ENCODE measurements around the gene ABR.

The ABR gene

DNA sequence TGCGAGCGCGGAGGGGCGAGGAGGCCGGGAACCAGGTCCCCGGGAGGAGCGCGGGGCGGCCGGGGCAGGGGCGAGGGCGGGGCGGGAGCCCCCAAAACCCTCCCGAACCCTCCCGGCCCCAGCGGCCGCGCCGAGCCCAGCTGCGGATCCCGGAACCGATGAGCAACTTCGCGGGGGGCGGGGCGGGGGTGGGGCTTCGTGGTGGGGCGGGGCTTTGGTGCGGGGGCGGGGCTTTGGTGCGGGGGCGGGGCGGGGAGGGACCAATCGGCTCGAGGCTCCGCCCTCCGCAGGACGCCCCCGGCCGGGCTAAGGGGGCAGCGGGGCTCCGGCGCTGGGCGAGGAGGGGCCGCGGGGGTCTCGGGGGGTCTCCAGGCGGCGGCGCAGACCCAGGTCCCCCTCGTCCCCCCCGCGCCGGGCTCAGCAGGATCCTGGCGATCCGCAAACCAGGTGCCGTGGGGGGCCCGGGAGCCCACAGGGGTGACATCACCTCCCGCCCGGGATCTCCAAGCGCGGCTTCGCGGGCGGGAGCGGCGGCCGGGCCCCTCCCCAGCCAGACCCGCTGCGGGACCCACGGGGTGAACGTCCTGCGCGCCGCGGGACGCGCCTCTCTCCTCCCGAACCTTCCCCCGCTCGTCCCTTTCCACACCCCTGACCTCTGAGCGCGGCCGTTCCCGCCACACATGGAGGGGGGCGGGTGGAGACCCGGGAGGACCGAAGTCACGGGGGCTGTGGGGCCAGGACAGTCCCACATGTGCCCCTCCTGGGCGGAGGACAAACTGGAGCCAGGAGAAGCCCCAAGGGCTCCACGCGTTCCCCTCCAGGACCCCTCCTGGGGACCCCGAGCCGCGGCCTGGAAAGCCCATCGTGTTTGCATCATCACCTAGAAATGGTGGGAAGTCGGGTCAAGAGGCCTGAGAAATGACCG lies at the start of gene ABR:
ABR (minus strand) TSS at position 164 of the 925 bp plus-strand sequence. CDS start 254 bp downstream, outside the sequence.
- no peak for DNase-seq

DNA sequence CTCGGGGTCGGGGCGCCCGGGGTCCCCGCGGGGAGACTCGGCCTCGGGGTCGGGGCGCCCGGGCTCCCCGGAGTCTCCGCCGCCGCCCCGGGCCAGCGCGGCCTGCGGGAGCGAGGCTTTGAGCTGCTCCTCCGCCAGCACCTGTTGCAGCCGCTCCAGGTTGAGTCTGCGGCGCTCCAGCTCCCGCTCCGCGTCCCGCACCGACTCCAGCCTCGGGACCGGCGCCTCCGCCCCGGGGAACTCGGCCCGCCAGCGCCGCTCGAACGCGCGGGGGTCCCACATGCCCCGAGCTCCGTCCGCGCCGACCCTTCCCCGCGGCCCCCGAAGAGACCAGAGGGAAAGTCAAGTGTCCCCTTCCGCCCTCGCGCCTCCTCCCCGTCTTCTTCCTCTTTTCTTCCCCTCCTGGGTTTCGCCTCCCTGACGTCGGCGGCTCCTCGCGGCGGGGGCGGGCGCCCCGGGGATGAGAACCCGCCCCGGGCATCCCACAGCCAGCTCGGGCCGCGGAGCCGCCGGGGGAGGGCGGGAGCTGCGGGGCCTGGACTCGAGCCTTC lies 49.6 kb upstream of the ABR start:
- DNase-seq, result no peak

DNA sequence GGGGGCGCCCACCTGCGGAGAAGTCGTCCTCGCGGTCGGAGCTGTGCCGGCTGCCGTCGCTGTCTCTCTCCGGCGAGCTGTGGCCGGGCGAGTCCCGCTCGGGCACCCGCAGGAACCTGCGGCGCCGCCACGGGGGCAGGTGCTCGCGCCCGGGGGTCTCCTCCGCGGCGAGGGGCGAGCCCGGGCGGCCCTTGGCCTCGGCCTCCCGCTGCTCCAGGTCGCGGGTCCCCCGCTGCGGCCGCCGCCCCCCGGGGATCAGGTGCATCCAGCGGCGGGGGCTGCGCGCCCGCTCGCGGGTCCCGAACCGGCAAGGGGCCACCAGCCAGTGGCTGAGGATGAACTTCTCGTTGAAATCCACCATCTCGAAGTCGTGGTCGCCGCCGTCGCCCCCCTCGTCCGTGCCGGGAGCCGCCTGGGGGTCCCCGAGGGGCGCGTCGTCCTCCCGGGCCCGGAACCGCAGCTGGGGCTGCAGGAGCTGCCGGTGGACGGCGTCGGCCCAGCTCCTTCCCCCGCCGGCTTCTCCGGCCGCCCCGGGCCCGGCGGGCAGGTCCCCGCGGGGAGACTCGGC lies 49.1 kb upstream of the ABR start:
- DNase-seq, result no peak

DNA sequence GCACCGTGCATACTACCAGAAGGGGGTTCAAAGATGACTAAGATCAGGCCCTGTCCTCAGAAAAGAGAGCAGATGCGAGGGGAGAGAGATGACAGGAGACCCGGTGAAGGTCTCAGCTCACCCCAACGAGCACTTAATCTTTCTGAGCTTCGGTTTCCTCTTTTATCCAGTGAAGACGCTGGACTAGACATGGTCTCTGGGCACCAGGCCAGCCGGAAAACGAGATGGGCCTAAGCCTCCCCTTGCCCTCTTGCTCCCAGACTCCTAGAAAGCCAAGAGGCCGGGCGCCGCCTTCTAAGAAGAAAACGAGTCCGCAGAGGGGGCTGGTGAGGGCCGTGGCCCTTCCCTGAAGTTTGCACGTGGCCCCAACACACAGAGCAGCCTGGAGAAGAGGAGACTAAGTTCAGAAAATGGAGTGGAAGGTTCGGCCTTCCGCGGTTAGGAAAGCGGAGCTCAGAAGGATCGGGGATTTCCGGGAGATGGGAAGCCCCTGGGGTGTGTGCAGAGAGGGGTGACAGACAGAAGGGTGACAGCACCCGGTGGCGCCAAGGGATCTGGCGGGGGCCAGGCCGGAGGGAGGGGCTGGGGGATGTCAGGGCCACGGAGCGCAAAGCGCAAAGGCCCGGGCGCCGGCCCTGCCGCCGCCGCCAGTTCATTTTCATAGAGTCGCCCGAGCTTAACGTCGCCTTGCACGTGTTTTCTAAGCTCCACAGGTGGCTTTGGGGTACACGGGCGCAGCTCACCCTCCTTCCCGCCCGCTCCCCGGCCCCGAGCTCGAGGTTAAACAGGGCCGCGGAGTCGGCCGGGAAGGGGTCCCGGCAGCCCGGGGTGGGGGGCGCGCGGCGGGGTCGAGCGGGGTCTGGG lies 48.4 kb upstream of the ABR start:
- no peak for DNase-seq

DNA sequence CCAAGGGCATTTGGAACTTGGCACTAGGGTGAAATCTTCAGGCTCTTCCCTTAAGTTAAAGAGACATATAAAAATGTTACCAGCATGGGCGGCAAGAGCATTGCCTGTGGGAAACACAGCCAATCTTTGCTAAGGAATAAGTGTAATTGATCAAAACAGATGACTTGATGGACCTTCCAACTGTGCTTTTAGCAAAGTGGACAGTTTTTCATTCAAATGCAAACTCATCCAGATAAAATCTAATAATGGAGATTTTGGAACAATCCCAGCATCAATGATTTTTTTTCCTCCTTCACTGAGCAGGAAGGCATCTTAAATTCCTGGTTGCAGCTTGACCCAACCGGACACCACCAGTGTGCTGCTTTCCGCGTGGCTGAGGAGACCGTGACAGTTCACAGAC lies 47.6 kb upstream of the ABR start:
- DNase-seq, result no peak

DNA sequence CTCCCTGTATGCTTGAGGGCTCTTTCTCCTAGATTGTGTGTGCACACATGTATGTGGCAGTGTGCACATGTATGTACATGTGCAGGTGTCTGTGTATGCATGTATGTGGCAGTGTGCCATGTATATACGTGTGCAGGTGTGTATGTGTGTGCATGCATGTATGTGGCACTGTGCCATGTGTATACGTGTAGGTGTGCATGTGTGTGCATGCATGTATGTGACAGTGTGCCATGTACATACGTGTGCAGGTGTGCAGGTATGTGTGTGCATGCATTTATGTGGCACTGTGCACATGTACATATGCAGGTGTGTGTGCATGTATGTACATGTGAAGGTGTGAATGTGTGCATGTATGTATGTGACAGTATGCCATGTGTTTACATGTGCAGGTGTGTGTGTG lies 46.5 kb upstream of the ABR start:
- DNase-seq, result no peak

DNA sequence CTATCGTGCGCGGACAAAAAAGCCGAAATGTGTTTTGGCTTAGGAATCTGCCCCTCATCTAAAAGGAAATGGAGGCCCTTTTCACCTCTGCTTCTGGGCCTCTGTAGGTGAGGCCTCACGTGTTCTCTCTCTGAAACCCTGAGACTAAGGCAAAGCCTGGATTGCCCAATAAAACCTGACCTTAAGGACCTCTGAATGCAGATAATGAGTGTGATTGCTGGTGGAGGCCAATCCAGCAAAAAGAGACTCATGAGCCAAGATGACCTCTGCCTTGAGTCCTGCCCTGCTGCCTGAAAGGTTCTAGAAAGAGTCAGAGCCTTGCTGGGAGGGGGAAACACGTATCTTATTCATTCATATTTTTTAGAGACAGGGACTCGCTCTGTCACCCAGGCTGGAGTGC lies 44.5 kb upstream of the ABR start:
- no peak for DNase-seq

DNA sequence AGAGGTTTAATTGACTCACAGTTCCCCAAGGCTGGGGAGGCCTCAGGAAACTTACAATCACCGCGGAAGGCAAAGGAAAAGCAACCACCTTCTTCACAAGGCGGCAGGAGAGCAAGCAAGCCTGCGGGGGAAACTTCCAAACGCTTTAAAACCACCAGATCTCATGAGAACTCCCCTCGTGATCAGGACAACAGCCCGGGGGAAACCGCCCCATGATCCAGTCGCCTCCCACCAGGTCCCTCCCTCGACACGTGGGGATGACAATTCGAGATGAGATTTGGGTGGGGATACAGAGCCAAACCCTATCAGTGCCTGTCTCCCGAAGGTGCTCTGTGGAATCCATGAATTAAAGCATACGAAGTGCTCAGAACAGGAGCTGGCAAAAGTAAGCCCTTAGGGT lies 43.9 kb upstream of the ABR start:
- DNase-seq, result no peak

DNA sequence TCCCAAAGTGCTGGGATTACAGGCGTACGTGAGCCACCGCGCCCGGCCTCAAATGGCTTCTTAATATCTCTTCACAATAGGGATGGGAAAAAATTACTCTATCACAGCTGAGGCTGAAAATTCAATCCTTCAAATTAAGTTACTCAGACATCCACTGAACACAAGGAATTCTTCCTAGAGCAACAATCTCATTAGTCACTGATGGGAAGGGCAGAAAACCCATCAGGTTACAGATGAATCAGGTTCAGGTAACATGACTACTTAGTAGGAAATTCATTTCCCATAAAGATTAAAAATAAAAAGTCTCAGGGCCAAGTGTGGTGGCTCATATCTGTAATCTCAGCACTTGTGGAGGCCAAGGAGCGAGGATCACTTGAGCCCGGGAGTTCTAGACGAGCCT lies 42.5 kb upstream of the ABR start:
- DNase-seq, result no peak

DNA sequence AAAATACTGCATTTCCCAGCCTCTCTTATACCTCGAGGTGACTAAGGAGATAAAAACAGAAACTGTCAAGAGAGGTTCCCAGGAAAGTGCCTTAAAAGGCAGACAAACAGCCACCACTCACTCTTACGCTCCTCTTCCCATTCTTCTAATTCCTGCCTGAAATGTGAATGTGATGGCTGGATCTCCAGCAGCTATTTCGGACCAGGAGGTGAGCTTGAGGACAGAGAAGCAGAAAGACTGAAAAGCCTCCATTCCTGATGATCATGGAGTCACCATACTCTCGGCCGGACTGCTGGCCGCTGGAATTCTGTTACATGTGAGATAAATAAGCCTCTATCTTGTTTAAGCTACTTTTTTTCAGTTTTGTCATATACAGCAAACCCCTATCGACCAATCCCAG lies 41.4 kb upstream of the ABR start:
- no peak for DNase-seq

DNA sequence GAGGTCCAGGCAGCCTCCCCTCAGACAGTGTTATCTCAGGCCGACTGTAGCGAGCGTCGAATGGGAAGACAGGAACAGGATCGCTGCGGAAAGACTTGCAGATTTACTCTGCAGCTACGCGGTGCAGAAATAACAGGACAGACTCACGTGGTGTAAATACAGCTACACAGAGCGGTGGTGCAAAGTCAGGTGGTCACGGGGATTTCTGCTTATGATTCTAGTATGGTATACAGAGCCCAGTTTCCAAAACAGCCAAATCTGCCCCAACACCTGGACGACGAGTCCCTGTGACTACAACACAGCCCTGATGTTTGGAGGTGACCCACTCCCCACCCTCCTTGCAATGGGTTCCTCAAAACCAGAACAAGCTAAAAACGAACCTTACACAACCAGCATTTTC lies 40.6 kb upstream of the ABR start:
- no peak for DNase-seq

DNA sequence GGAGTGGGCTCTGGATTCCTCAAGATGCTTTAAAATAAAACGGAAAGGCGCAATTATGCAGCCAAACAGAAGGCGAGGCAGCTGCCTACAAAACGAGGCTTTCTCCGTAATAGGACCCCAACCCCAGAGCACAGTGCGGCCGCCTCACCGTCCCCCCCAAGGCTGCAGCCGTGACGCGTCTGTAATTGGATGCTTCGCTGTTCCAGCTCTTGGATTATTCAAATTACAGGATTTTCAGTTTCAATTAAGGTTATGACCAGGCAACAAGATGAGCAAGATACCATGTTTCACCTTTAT lies 37.3 kb upstream of the ABR start:
- DNase-seq, result no peak

DNA sequence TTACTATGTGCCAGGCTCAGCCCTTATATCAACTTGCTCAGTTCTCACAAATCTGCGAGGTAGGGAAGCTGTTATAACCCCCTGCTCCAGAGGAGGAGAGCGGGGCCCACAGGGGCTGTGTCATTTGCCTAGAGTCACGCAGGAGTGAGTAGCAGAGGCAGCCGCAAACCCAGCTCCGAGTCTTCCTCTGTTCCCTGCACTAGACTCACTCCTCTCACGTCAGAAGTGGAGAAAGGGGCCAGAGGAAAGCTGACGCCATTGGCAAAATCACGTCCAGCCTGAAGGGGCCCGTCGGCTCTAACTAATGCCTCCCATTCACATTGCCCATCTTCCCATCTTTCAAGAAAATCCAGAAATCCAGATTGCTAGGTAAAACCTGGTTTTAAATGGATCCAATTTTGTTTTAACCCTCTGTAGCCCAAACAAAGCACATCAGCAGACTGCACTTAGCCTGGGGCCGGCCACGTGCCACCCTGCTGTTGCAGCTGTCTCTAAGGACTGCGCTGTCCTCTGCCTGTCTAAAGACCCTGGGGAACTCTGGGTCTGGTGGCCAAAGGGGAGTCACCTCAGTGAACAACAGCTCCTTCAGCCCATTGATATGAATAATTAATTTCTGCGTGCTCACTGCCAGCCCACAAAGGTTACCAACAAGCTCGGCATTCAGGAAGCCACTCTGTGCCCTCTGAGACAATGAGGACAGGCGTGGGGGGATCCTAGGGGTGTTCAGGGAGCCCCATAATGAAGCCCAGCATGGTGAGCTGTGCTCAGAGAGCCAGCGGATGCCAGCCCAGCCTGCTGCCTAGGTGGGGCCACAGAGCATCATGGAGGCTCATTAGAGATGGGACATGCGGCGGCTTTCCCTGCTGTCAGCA lies 36.7 kb upstream of the ABR start:
- DNase-seq, result no peak

DNA sequence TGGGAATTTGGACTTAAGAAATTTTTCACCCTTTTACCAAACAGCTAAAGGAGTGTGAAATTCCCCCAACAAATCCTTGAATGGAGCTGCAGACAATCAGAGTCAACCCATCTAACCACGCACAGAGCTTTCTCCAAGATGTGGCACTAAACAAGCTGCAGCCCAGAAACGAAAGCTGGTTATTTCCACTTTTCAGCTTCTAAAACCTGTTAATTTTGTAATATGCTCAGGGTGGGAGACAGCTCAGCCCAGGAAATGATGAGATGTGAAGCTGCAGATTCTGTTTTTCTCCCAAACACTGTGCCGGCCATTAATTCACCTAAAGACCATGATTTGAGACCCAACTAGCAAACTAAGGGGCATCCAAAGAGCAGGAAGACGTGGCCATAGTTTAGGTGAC lies 33.2 kb upstream of the ABR start:
- no peak for DNase-seq

DNA sequence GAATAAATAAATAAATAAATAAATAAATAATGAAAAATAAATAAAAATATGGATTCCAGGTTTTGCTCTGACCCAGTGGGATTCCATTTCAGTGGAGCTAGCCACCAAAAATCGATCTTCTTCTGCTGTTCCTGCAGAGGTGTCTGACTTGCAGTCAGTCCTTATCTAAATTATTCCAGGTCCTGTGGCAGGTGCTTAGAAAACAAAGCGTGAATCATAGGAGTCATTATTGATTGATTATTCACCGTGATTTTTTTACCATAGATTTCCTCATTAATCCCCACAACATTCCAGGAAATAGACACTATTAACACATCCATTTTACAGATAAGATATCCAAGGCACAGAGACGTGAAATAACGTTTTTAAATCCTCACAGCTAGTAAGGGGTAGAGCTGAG lies 31.5 kb upstream of the ABR start:
- no peak for DNase-seq

DNA sequence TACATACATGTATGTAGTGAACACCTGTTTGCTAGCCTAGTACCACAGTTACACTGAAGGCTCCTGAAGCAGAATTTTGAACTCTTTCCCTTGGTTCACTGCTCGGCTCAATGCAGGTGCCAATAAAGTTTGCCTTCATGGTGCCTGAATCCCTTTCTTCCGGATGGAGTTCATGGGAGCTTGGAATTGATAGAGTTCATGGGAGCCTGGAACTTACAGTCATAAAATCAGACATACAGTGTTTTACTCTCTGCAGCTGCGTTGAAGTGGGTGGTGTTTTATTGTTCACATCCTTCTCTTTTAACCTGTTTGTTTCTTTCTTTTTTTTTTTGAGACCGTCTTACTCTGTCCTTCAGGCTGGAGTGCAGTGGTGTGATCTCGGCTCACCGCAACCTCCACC lies 29.2 kb upstream of the ABR start:
- no peak for DNase-seq

DNA sequence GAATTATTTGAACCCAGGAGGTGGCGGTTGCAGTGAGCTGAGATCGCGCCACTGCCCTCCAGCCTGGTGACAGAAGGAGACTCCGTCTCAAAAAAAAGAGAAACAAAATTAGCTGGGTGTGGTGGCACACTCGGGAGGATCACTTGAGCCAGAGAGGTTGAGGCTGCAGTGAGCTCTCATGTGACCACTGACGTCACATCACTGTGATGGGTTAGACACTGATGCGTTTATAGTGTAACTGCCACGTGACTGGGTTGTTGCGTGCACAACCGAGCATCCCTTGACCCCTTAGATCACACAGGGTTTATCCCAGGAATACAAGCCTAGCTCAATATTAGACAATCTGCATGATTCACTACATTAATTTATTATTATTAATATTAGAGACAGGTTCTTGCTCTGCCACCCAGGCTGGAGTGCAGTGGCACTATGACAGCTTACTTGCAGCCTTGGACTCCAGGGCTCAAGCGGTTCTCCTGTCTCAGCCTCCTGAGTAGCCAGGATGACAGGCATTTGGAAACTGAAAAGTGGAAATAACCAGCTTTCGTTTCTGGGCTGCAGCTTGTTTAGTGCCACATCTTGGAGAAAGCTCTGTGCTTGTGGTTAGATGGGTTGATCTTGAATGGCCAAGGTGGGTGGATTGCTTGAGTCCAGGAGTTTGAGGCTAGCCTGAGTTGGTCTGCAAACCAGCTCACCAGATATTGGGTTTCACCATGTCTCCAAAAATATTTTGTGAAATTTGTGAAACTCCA lies 26.4 kb upstream of the ABR start:
- DNase-seq, result no peak

DNA sequence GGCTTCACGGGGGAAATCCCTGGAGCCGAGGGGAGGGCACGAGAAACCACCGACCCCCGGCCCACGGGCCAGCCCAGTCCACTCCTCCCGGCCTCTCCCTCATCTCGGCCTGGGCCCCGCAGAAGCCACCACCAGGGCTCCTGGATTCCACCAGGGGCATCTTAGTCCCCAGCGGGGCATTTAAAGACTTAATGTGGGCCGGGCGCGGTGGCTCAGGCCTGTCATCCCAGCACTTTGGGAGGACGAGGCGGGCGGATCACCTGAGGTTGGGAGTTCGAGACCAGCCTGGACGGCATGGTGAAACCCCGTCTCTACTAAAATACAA lies 24.1 kb upstream of the ABR start:
- DNase-seq, result no peak

DNA sequence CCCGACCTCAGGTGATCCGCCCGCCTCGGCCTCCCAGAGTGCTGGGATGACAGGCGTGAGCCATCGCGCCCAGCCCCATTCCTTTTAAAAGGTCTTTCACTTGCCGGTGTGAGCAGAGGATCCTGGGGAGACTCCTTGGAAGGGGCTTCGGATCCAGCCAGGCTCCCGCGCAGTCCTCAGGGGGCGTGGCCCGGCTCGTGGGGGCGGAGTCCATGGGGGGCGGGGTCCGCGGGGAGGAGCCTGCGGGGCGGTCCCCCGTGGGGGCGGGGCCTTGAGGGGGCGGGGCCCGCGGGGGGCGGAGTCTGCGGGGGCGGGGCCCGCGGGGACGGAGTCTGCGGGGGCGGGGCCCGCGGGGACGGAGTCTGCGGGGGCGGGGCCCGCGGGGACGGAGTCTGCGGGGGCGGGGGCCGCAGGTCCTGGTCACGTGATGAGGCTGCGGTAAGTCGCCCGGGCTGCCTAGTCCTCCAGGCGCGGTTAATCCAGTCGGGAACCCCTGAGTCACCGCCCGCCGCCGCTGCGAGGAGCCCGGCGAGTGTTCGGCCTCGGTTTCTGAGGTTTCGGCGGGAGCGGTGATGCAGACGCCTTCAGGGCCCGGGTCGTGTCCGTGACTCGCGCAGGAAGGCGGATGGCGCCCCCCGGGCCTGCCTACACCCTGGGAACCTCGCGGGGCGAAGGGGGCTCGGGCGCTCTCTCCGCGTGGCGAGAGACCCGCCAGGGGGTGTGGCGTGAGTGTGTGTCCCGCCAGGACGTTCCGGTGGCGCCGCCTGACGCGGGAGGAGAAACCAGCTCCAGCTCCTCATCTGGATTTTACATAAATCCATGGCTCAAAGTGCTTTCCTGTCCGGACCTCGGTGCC lies 23.6 kb upstream of the ABR start:
- no peak for DNase-seq

DNA sequence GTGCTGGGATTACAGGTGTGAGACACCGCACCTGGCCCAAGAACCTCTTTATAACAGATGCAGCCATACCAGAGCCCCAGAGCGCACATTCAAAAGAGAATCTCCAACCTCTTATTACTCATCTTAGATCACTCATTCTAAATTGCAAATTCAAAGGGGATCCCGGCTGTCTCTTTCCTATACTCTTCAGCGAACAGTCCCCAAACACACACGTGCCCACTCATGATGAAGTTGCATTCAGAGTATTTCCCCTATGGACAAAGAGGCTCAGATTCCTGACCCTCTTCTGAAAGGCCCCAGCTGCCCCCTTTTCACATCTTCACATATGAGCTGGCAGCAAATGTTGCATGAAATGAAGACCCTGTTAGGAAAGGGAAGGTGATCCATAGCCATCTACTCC lies 22.5 kb upstream of the ABR start:
- DNase-seq, result no peak

DNA sequence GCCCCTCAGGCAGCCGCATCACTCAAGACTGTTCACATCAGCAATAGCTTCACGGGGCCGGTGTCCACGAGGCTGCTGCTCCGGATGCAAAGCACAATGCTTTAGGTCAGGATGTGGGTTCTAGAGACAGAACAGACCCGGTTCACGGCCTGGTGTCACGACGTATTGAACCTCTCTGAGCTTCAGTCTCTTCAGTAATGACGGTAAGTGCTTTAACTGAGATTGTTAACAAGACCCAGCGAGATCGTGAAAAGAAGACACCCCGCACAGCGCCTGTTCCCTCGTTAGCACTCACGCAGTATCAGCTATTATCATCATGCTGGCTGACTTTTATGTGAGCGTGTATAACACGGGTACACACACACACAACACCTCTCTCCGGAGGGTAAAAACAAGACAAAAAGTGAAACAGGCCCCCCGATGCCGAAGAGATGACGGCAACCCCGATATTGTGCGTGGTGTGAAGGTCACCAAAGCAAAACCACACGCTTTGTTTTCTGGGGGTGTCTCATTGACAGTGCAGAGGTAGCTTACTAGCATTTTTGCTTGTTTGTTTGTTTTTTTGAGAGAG lies 21.4 kb upstream of the ABR start:
- DNase-seq, result no peak
